NCI-H82 (cell line): ENCODE results near the gene TFF3.
A peak's percentile ranks its signal among the peaks of the same experiment; 100 is the strongest.

Experiments
- DNase-seq: peaks from one replicate; lab custom pipeline; 2025; lab: John Stamatoyannopoulos, UW

TFF3 gene

DNA sequence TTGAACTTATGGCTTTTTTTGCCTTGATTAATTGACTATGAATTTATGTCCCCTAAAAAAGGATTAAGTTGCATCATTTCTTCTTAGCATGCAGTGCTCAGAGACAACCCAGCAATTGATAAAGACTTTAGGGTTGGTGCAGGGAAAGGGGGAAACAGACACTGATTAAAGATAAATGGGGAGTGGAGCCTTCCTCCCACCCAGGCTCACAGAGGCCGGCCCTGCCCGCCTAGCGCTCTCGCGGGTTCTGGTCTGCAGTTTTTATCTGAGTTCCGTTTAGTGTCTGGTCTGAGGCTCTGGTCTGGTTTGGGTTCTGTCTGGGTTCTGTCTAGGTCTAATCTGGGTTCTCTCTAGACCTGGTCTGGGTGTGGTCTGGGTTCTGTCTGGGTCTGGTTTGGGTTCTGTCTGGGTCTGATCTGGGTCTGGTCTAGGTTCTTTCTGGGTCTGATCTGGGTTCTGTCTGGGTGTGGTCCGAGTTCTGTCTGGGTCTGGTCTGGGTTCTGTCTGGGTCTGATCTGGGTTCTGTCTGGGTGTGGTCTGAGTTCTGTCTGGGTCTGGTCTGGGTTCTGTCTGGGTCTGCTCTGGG is 48.1 kb downstream of the TFF3 start:
- DNase-seq, result no peak

DNA sequence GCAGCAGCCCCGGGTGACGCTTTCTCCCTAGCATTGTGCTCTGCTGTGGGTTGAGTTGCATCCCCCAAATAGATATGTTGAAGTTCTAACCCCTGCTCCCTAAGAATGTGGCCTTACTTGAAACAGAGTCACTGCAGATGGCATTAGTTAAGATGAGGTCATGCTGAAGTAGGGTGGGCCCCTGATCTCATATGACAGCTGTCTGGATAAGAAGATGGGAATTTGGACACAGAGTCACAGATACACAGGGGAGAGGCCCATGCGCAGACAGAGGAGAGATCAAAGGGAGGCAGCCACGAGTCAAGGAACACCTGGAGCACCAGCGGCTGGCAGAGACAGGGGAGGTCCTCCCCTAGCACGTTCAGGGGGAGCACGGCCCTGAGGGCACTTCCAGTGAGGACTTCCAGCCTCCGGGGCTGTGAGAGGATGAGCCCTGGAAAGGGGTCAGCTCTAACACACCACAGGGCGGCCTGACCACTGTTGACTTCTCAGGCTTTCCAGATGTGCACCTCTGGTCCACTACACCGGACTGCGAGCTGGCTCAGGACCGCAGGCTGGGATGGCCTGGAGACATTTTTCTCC is 49.9 kb downstream of the TFF3 start:
- DNase-seq, result peak; percentile 19

DNA sequence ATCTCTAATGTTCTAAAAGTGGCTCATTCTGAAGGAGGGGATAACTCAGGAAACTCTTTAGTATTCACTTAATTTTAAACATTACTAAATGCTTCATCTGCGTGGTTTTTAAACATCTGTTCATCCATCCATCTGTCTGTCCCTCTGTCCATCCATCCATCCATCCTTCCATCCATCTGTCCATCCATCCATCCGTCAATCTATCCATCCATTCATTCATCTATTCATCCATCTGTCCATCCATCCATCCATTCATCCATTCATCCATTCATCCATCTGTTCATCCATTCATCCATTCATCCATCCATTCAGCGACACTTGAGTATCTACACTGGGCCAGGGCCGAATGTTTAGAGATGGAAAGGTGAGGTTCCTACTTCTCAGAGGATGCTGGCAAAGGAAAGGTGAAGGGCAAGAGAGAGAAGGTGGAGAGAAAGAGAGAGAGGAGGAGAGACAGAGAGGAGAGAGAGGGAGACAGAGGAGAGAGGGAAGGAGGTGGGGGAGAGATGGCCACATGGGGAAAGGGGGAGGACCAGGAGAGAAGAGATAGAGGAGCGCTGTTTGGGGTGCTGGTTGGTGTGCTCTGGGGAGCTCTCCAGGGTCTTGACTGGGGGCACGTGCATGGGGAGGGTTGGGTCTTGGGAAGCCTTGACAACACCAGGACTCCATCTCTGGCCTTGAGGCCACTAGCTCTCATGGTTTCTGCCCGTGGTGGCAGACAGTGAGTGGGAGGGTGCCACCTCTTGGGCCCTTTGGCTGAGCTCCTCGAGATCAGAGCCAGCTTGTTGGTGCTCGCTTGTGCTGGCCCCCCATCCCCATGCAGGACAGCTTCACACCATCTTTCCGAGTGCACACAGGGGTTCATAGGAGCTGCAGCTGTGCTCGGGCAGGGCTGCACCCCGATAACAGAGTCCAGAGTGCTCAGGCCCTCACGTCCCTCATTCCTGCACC is 50.7 kb downstream of the TFF3 start:
- no peak for DNase-seq

DNA sequence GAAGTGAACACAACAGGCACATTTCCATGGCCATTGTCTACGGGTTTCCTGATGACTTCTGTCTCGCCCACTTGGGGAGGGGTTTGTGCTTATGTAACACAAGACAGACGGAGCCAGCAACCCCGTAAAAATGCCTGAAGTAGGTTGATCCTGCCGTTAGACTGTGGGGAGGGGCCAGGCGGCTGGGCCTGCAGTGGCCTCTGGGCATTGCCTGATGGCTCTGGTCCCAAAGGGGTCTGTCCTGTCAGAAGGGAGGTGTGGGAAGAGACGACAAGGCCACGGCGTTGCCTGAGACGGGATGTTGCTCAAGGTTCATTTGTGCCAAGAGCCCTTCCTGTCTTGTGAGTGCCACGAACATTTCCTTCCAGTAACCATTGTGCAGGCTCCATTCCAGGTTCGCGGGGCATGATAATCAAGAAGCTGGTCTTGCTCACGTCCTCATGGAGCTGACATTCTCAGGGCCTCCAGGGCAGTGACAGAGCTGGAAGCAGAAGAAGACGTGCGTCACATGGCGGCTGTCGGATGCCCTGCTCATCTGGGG is 51.5 kb downstream of the TFF3 start:
- no peak for DNase-seq

DNA sequence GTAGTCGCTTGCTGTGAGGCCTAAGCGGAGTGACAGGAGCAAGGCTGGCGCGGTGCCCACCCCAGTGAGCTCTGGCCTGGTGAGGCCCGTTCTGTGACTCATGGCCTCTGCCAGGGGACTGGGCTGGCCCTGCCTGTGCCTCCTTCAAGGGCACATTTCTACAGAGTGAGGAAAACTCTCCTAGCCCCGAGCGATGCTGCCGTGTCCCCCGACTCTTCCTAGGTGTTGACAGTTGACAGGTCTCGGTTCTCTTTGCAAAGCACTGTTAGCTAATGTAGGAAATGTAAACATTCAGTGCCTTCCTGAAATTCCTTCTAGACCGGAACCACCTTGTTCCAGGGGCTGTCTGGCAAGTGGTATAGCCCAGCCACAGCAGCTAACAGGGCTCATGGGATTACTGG is 52.4 kb downstream of the TFF3 start:
- no peak for DNase-seq

DNA sequence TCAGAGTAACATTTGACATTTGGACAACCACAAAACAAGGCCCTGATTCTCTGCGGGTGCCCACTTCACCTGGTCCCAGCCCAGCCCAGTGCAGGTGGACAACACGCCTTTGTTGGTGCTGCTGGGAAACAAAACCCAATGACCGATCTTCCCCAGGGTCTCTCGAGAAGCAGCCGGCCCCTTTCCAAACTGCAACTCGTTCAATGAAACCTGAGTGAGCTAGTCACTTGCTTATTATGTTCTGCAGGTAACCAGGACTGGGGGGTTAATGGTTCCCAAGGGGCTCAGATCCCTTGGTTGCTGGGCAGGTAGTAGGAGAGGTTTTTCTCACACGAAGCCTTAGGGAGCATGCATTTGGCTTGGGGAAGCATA is 53.4 kb downstream of the TFF3 start:
- DNase-seq, result no peak
